ENCODE results near the gene COL18A1.

- TF ChIP-seq CTCF (IDR thresholded peaks at IDR 0.05) = no peak
- TF ChIP-seq POLR2A (IDR thresholded peaks at IDR 0.05; ENCODE audit: low read depth) = no peak
- TF ChIP-seq EP300 (IDR thresholded peaks at IDR 0.05) = no peak
Measured at GRCh38 chr21:45555251-45555556, 150.2 kb downstream of the COL18A1 start.
